BLaER1 (cell line): Measurements from ENCODE around the gene CR1.

Source experiments
- H3K27ac ChIP-seq: shearing (Covaris generic); formaldehyde crosslinking; 2 replicates; pipeline ENCODE4 v1.8.1; 2022
- H3K27me3 ChIP-seq: shearing (Covaris generic); formaldehyde crosslinking; 2 replicates; pipeline ENCODE4 v1.8.1; 2022
- H3K36me3 ChIP-seq: shearing (Covaris generic); formaldehyde crosslinking; 2 replicates; pipeline ENCODE4 v1.8.1; 2022
- H3K4me1 ChIP-seq: shearing (Covaris generic); formaldehyde crosslinking; 2 replicates; pipeline ENCODE4 v1.8.1; 2022
- H3K4me2 ChIP-seq: shearing (Covaris generic); formaldehyde crosslinking; 2 replicates; pipeline ENCODE4 v1.8.1; 2022
- H3K4me3 ChIP-seq: shearing (Covaris generic); formaldehyde crosslinking; 2 replicates; pipeline ENCODE4 v1.8.1; 2022
- H3K9ac ChIP-seq: shearing (Covaris generic); formaldehyde crosslinking; 2 replicates; pipeline ENCODE4 v1.8.1; 2022
- H3K9me3 ChIP-seq: shearing (Covaris generic); formaldehyde crosslinking; 2 replicates; pipeline ENCODE4 v1.8.1; 2022
- H4K20me1 ChIP-seq: shearing (Covaris generic); formaldehyde crosslinking; 2 replicates; pipeline ENCODE4 v1.8.1; 2022
- Cebpa-rat ChIP-seq: shearing (Covaris generic); IDR thresholded peaks from 2 replicates; pipeline ENCODE4 v1.8.1; 2022

CR1 gene

GRCh38 chr1:207691010-207691409, 195.1 kb downstream of the CR1 start:
- no peak overlapping the region for H3K27ac ChIP-seq
- no peaks in the 10 kb centered on the region for H3K9me3 ChIP-seq
- H3K36me3 ChIP-seq, result no peaks in the 10 kb centered on the region
- TF ChIP-seq Cebpa-rat, result no peak
- peaks cover 2% of the 10 kb centered on the region; the same call in 1 of the 2 replicates for H3K4me1 ChIP-seq
- H4K20me1 ChIP-seq, result no peaks in the 10 kb centered on the region
- H3K4me3 ChIP-seq, result no peak overlapping the region
- H3K4me2 ChIP-seq, result no peak overlapping the region
- no peak overlapping the region for H3K9ac ChIP-seq
- no peaks in the 10 kb centered on the region for H3K27me3 ChIP-seq
